ENCODE results near the gene NFATC2. TPM values are rescaled to one million over a fixed set of nuclear protein-coding genes. Genes with fewer than 3 reads are reported as not detected.

NFATC2 gene
- total RNA-seq, 2 donors from 2014 or later: 5.8 to 7.3 TPM

DNA sequence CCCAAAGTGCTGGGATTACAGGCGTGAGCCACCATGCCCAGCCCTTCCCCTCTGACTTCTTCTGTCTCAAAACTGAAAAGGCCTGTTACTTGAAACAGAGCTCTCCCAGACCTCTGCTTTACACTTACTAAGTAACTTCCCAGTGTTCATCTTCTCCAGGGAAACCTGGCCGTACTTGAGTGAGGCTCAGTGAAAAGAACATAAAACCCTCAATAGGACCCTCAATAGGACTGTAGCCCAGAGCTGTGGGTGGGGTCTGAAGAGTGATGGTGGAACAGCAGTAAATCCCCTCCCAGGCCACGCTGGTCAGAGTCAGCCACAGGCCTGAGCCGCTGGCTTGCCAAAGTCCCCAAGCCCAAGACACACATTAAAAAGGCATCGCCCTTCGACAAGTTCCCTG is 145.4 kb downstream of the NFATC2 start:
- Histone ChIP-seq H3K27me3 (no peaks in the 10 kb centered on the region), H3K4me1 (no peaks in the 10 kb centered on the region), H3K4me3 (no peak overlapping the region), H3K9me3 (no peaks in the 10 kb centered on the region), H3K36me3 (no peaks in the 10 kb centered on the region), H3K27ac (no peak overlapping the region), H3K9ac (ENCODE audit: low read depth in 2 of 2, low read length in 2 of 2) (no peak overlapping the region)
- TF ChIP-seq, protein P1, sequence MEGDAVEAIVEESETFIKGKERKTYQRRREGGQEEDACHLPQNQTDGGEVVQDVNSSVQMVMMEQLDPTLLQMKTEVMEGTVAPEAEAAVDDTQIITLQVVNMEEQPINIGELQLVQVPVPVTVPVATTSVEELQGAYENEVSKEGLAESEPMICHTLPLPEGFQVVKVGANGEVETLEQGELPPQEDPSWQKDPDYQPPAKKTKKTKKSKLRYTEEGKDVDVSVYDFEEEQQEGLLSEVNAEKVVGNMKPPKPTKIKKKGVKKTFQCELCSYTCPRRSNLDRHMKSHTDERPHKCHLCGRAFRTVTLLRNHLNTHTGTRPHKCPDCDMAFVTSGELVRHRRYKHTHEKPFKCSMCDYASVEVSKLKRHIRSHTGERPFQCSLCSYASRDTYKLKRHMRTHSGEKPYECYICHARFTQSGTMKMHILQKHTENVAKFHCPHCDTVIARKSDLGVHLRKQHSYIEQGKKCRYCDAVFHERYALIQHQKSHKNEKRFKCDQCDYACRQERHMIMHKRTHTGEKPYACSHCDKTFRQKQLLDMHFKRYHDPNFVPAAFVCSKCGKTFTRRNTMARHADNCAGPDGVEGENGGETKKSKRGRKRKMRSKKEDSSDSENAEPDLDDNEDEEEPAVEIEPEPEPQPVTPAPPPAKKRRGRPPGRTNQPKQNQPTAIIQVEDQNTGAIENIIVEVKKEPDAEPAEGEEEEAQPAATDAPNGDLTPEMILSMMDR (IDR thresholded peaks at IDR 0.05): no peak
- no peak for DNase-seq
- intact Hi-C loops (cut with DNase I): no loop called here

DNA sequence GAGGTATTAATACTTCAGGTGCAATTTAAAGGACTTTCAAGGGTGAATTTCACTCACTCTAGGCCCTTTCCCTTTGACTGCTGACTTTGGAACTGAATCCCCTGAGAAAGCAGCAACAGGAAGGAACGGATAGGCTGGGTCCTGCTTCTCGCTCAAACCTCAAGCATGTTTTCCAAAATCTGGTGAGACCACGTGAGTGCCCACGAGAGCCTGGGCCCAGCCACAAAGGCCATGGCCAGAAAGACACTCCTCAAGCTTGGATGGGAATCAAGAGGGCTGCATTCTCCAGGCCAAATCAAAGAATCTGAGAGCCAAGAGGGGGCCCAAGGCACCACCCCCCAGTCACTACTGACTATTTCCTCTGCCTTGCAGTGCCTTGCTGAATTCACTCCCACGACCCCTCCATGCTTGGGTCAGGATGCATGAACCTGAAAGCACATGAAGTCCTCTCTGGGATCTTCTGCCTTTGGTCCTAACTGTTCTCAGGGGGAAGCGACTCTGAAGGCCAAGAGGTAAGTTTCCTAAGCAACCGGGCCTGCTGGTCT is 146.1 kb downstream of the NFATC2 start:
- Histone ChIP-seq H3K27me3 (no peaks in the 10 kb centered on the region), H3K9me3 (no peaks in the 10 kb centered on the region), H3K4me1 (no peaks in the 10 kb centered on the region), H3K4me3 (no peak overlapping the region), H3K9ac (ENCODE audit: low read depth in 2 of 2, low read length in 2 of 2) (no peak overlapping the region), H3K36me3 (no peaks in the 10 kb centered on the region), H3K27ac (no peak overlapping the region)
- TF ChIP-seq, protein P1 (IDR thresholded peaks at IDR 0.05): no peak
- no peak for DNase-seq
- intact Hi-C loops (cut with DNase I): no loop called here

DNA sequence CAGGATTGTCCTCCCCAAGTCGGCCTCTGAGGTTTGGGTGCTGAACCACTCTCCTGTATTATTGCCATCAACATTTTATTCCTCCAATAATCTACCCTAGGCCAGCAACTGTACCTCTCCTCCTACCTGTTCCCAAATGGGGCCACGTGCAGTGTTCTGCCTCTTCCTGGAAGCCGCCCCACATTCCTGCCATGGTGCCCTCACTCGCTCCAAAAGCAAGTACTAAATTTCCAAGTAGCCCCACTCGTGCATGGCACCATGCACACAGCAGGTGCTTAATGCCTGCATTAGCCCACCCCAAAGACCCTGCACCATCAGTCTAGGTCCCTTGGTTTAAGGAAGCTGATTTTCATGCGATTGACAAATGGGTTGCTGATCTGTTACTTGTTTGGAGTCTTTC is 147.8 kb downstream of the NFATC2 start:
- Histone ChIP-seq H3K9me3 (no peaks in the 10 kb centered on the region), H3K4me1 (no peaks in the 10 kb centered on the region), H3K27me3 (no peaks in the 10 kb centered on the region), H3K36me3 (no peaks in the 10 kb centered on the region), H3K9ac (ENCODE audit: low read depth in 2 of 2, low read length in 2 of 2) (no peak overlapping the region), H3K27ac (no peak overlapping the region), H3K4me3 (no peak overlapping the region)
- TF ChIP-seq, protein P1 (IDR thresholded peaks at IDR 0.05): no peak
- intact Hi-C loops (cut with DNase I): no loop called here
- no peak for DNase-seq

DNA sequence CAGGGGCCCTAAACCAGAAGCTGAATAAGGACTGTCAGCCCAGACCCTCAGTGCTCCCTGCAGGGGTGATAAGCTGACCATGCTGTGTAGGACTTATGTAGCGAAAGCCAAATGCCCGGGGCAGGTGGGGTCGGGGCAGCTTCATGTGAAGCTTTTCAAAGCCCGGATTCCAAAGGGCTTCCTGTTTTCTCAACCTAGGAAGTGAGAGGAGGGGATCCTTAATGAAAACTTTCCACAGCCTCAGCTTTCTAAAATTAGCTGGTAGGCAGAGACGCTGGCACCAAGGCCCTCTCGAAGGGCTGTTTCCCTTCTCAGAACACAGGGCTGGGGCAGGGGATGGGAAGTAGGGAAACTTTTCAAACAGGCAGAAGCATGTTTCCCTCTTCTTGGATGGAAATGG is 148.9 kb downstream of the NFATC2 start:
- Histone ChIP-seq H3K9me3 (no peaks in the 10 kb centered on the region), H3K27ac (no peak overlapping the region), H3K4me3 (no peak overlapping the region), H3K9ac (ENCODE audit: low read depth in 2 of 2, low read length in 2 of 2) (no peak overlapping the region), H3K27me3 (no peaks in the 10 kb centered on the region), H3K36me3 (no peaks in the 10 kb centered on the region), H3K4me1 (no peaks in the 10 kb centered on the region)
- TF ChIP-seq, protein P1 (IDR thresholded peaks at IDR 0.05): no peak
- intact Hi-C loops (cut with DNase I): no loop called here
- DNase-seq: no peak

DNA sequence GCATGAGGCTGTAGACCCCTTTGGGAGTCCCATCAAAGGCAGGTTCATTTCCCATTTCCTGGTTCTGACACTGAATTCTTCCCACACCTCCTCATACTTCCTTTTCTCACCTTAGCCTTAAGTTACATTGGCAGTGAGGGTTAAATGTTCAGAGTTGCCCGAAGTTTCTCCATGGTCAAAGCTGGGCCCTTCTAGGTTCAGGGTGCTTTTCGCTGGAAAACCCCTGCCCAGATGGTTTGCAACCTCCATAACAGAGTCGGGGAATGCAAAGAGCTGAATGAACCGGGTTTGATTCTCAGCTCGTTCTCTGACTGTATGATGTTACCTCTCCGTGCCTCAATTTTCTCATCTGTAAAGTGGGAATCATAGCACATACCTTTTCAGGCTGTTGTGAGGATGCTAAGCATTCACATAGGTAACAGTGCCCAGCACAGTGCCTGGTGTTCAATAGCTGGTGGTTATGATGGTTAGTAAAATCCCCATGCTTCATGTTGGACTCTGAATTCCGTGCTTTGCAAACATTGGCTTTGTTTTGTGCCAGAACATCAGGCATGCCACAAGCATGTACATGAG is 149.8 kb downstream of the NFATC2 start:
- intact Hi-C loops (cut with DNase I): no loop called here
- DNase-seq: no peak
- Histone ChIP-seq H3K36me3 (no peaks in the 10 kb centered on the region), H3K4me1 (no peaks in the 10 kb centered on the region), H3K9me3 (no peaks in the 10 kb centered on the region), H3K27ac (no peak overlapping the region), H3K27me3 (no peaks in the 10 kb centered on the region), H3K9ac (ENCODE audit: low read depth in 2 of 2, low read length in 2 of 2) (no peak overlapping the region), H3K4me3 (no peak overlapping the region)
- TF ChIP-seq, protein P1 (IDR thresholded peaks at IDR 0.05): no peak
